Measurements from ENCODE around the gene HTRA3. TPM values are rescaled to one million over a fixed set of nuclear protein-coding genes. Genes with fewer than 3 reads are reported as not detected.

Gene HTRA3
- total and polyA plus RNA-seq, 3 donors from 2014 or later: 6.1 to 17.3 (median 12.2) TPM

DNA sequence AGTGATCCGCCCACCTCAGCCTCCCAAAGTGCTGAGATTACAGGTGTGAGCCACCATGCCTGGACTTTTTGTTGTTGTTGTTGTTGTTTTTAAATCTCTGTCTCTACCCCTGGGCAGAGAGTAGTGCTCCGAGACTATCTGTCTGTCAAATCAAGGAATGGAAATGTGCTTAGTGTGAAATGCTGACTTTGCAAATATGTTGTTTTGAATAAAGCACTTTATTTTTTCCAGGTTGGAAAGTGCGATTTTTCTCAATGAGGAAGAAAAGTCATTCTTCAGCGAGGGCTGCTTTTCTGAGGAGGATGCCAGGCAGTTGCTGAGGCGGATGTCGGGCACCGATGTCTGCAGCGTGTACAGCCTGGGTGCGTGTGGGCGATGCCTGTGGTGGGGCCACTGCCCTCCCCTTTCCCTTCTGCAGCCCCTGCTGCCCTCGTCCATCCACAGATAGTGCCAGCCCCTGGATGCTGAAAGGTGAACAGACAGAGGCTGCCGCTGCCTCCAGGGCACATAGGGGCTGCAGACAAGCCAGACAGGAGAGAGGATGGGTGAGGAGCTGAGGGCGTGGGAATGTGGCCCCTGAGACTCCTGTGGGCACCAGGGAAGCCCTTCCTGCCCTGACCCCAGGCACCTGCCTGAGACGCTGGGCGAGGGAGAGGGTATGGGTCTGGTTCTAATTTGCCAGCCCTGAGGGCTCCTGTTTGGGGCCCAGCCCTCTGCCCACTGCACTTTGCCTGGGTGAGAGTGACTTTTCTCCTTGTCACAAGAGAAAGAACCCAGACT lies 46.8 kb upstream of the HTRA3 start:
- 93 to 95% methylated on average over 11 to 15 of the region's 15 CpGs for WGBS, 2 donors
- Histone ChIP-seq H3K27me3 (no peaks in the 10 kb centered on the region), H3K4me1 (no peaks in the 10 kb centered on the region), H3K9me3 (no peaks in the 10 kb centered on the region), H3K36me3 (ENCODE audit: low read depth, missing control alignments) (no peaks in the 10 kb centered on the region), H3K4me3 (no peak overlapping the region), H3K27ac (no peak overlapping the region)
- intact Hi-C loops (cut with DNase I; ENCODE audit: low total_unique reads): no loop called here
- no peak for DNase-seq
- TF ChIP-seq, protein P1, sequence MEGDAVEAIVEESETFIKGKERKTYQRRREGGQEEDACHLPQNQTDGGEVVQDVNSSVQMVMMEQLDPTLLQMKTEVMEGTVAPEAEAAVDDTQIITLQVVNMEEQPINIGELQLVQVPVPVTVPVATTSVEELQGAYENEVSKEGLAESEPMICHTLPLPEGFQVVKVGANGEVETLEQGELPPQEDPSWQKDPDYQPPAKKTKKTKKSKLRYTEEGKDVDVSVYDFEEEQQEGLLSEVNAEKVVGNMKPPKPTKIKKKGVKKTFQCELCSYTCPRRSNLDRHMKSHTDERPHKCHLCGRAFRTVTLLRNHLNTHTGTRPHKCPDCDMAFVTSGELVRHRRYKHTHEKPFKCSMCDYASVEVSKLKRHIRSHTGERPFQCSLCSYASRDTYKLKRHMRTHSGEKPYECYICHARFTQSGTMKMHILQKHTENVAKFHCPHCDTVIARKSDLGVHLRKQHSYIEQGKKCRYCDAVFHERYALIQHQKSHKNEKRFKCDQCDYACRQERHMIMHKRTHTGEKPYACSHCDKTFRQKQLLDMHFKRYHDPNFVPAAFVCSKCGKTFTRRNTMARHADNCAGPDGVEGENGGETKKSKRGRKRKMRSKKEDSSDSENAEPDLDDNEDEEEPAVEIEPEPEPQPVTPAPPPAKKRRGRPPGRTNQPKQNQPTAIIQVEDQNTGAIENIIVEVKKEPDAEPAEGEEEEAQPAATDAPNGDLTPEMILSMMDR (IDR thresholded peaks at IDR 0.05): no peak
- no peak for TF ChIP-seq POLR2A (IDR thresholded peaks at IDR 0.05)

DNA sequence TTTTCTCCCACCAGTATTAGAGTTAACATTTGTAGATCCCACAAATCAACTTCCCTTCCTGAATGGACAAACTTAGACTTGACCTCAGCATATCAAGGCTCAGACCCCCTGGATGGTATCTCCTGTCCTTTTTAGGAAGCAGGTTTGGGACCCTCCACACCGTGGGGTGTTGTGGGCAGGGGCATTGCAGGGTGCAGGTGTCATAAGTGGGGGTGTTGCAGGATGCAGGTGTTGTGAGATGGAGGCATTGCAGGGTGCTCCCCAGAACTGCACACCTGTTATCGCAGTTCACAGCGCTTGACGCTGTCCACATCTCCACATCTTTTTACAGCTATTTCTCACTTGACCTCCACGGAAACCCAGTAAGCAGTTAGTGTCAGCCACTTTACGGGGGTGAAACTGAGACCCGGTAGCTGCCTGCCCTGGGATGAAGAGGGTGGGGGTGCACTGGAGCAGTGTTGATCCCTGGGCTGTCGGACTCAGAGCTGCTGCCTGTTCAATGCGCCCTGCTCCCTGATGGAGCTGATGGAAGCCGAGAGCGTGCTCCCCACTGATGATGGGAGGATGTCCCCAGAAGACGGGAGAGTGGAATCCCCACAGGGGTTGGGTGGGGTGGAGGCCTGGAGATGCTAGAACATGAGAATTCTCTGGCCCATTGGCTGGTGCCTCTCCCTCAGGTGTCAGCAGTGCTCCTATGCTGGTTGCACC lies 45.1 kb upstream of the HTRA3 start:
- no peak for DNase-seq
- no peak for TF ChIP-seq POLR2A (IDR thresholded peaks at IDR 0.05)
- TF ChIP-seq, protein P1 (IDR thresholded peaks at IDR 0.05): no peak
- WGBS, 2 donors: 90 to 93% methylated on average over 12 of the region's 12 CpGs
- no peak overlapping the region for H3K4me3 ChIP-seq
- H3K9me3 ChIP-seq: no peaks in the 10 kb centered on the region
- no peak overlapping the region for H3K27ac ChIP-seq
- peaks cover 8% of the 10 kb centered on the region for H3K4me1 ChIP-seq
- H3K27me3 ChIP-seq: no peaks in the 10 kb centered on the region
- intact Hi-C loops (cut with DNase I; ENCODE audit: low total_unique reads): no loop called here
- no peaks in the 10 kb centered on the region for H3K36me3 ChIP-seq (ENCODE audit: low read depth, missing control alignments)

DNA sequence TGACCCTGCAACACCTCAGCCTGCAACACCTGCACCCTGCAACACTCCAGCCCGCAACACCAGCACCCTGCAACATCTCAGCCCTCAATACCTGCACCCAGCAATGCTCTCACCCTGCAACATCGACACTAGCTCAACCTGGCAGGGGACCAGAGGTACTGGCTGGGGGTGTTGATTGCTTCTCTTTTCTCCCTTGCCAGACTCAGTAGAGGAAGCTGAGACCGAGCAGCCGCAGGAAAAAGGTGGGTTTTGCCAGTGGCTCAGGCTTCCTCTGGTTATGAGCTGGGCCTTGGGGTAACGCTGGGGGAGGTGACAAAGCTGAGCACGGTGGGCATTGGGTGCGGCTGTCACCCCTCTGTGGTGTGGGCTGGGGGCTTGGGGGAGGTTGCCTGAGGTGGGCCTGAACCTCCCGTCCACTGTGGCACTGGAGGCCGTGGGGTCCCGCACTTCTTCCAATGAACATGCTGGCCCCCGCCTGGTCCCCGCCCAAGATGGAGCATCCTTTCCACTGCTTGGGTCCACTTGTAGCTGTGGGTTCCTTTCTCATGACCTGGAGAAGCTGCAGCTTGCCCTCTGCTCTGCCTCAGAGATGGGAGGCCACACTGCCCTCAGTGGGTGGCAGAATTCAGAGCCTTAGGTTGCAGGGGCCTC lies 44.5 kb upstream of the HTRA3 start:
- TF ChIP-seq, protein P1 (IDR thresholded peaks at IDR 0.05): no peak
- TF ChIP-seq POLR2A (IDR thresholded peaks at IDR 0.05): no peak
- 77 to 93% methylated on average over 12 of the region's 12 CpGs for WGBS, 2 donors
- intact Hi-C loops (cut with DNase I; ENCODE audit: low total_unique reads): no loop called here
- no peaks in the 10 kb centered on the region for H3K36me3 ChIP-seq (ENCODE audit: low read depth, missing control alignments)
- no peaks in the 10 kb centered on the region for H3K27me3 ChIP-seq
- no peak overlapping the region for H3K4me3 ChIP-seq
- H3K27ac ChIP-seq: no peak overlapping the region
- no peaks in the 10 kb centered on the region for H3K9me3 ChIP-seq
- no peak for DNase-seq
- H3K4me1 ChIP-seq: peaks cover 8% of the 10 kb centered on the region

DNA sequence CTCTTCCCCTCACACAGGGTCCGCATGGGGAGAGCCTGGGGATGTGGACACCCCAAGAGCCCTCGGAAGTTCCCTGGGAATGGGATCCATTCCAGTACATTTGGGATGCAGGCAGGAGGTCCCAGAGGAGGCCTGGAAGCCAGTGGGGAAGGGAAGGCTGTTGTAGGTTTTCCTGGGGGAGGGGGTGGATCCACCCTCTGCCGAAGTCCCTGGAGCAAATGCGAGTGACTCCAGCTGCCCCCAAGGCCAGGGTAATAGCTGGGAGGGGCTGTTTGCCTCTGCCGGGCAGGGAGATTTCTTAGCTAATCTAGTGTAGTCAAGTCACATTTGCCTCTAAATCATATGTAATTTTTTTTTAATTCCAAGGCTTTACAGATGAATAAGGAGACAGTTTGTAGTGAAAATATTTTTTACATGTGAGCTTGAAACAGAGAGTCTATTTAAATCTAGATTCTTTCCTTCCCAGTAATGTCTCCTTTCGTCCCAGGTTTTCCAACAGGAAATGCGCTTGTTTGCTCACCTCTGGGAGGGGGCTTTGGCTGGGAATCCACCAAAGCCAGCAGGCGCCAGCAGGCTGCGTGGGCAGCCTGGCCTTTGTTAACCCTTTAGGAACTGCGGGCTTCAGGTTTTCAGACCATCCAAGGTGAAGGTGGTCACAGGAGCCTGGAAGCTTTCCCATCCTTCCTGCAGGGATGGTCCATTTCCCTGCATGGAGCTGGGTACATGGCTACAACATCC lies 43.7 kb upstream of the HTRA3 start:
- intact Hi-C loops (cut with DNase I; ENCODE audit: low total_unique reads): no loop called here
- WGBS, 2 donors: 60 to 69% methylated on average over 8 to 10 of the region's 10 CpGs
- Histone ChIP-seq H3K36me3 (ENCODE audit: low read depth, missing control alignments) (no peaks in the 10 kb centered on the region), H3K4me3 (no peak overlapping the region), H3K4me1 (peaks cover 8% of the 10 kb centered on the region), H3K9me3 (no peaks in the 10 kb centered on the region), H3K27ac (no peak overlapping the region), H3K27me3 (no peaks in the 10 kb centered on the region)
- no peak for TF ChIP-seq POLR2A (IDR thresholded peaks at IDR 0.05)
- TF ChIP-seq, protein P1 (IDR thresholded peaks at IDR 0.05): no peak
- DNase-seq: no peak
